ENCODE data around the gene C19orf12. TPM values are rescaled to one million over a fixed set of nuclear protein-coding genes. Genes with fewer than 3 reads are reported as not detected.

C19orf12 gene
- total and polyA plus RNA-seq, 2 of the 13 experiments (the other 11 are each of a cell fraction or from before 2014, with no cell fraction given) = 17.7 to 34.4 TPM

GRCh38 chr19:29708554-29709439, 6.3 kb downstream of the C19orf12 start (continued):
- TF ChIP-seq HNF4G (IDR thresholded peaks at IDR 0.05; ENCODE audit: borderline replicate concordance, low read depth, low read length) (peak; percentile 79), HNF4G (CRISPR knock-in tag; IDR thresholded peaks at IDR 0.05; ENCODE audit: borderline replicate concordance, low read depth) (peak; percentile 70; the same call in 1 of the 2 replicates), ATF7-NPFF (CRISPR knock-in tag; IDR thresholded peaks at IDR 0.05; ENCODE audit: low read depth) (0 out of 2 replicates have a peak, but pooled peaks have one; percentile 56), ATF1 (CRISPR knock-in tag; IDR thresholded peaks at IDR 0.05) (no peak), IRF2 (CRISPR knock-in tag; IDR thresholded peaks at IDR 0.05) (peak; percentile 50; the same call in 1 of the 2 replicates), ADNP (CRISPR knock-in tag; IDR thresholded peaks at IDR 0.05) (no peak), ZNF709 (CRISPR knock-in tag; IDR thresholded peaks at IDR 0.05) (no peak), KMT2B (CRISPR knock-in tag; IDR thresholded peaks at IDR 0.05) (0 out of 2 replicates have a peak, but pooled peaks have one; percentile 66), ZNF550 (CRISPR knock-in tag; IDR thresholded peaks at IDR 0.05; ENCODE audit: borderline replicate concordance) (no peak), ARNT2 (CRISPR knock-in tag; IDR thresholded peaks at IDR 0.05; ENCODE audit: low read depth) (peak; percentile 55; the same call in 1 of the 2 replicates), ZNF138 (CRISPR knock-in tag; IDR thresholded peaks at IDR 0.05; ENCODE audit: low read depth) (no peak), AGO2 (optimal IDR thresholded peaks at IDR 0.05; ENCODE audit: low read depth, low read length) (no peak), ZFP82 (CRISPR knock-in tag; IDR thresholded peaks at IDR 0.05; ENCODE audit: borderline replicate concordance) (no peak), CENPBD1 (CRISPR knock-in tag; IDR thresholded peaks at IDR 0.05; ENCODE audit: borderline replicate concordance, low read depth) (no peak), ZNF367 (CRISPR knock-in tag; IDR thresholded peaks at IDR 0.05; ENCODE audit: borderline replicate concordance) (no peak), ZMAT3 (CRISPR knock-in tag; conservative IDR thresholded peaks at IDR 0.05) (no peak; the same call in 1 of the 2 replicates), SMARCE1 (IDR thresholded peaks at IDR 0.05; ENCODE audit: borderline replicate concordance) (no peak), SP2 (CRISPR knock-in tag; IDR thresholded peaks at IDR 0.05) (no peak), MLX (CRISPR knock-in tag; IDR thresholded peaks at IDR 0.05) (no peak), BORCS8-MEF2B (CRISPR knock-in tag; IDR thresholded peaks at IDR 0.05) (peak; percentile 60; the same call in 1 of the 2 replicates), HDAC1 (CRISPR knock-in tag; IDR thresholded peaks at IDR 0.05) (peak; percentile 64; the same call in 1 of the 2 replicates), ZNF33B (CRISPR knock-in tag; IDR thresholded peaks at IDR 0.05) (no peak), RCOR2 (CRISPR knock-in tag; IDR thresholded peaks at IDR 0.05) (no peak), ZNF441 (CRISPR knock-in tag; IDR thresholded peaks at IDR 0.05; ENCODE audit: borderline replicate concordance) (no peak), GFI1 (CRISPR knock-in tag; IDR thresholded peaks at IDR 0.05; ENCODE audit: borderline replicate concordance) (peak; percentile 60; the same call in 1 of the 2 replicates), ZNF20 (CRISPR knock-in tag; IDR thresholded peaks at IDR 0.05) (no peak)
- TF ChIP-seq, protein P1, sequence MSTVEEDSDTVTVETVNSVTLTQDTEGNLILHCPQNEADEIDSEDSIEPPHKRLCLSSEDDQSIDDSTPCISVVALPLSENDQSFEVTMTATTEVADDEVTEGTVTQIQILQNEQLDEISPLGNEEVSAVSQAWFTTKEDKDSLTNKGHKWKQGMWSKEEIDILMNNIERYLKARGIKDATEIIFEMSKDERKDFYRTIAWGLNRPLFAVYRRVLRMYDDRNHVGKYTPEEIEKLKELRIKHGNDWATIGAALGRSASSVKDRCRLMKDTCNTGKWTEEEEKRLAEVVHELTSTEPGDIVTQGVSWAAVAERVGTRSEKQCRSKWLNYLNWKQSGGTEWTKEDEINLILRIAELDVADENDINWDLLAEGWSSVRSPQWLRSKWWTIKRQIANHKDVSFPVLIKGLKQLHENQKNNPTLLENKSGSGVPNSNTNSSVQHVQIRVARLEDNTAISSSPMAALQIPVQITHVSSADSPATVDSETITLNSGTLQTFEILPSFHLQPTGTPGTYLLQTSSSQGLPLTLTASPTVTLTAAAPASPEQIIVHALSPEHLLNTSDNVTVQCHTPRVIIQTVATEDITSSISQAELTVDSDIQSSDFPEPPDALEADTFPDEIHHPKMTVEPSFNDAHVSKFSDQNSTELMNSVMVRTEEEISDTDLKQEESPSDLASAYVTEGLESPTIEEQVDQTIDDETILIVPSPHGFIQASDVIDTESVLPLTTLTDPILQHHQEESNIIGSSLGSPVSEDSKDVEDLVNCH (CRISPR knock-in tag; IDR thresholded peaks at IDR 0.05) = no peak
- TF ChIP-seq, protein P2, sequence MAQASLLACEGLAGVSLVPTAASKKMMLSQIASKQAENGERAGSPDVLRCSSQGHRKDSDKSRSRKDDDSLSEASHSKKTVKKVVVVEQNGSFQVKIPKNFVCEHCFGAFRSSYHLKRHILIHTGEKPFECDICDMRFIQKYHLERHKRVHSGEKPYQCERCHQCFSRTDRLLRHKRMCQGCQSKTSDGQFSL (CRISPR knock-in tag; IDR thresholded peaks at IDR 0.05) = no peak
